ACHN (cell line): ENCODE data around the gene AIFM2.

Source experiments
- DNase-seq: peaks from one replicate; pipeline ENCODE4 v3.0.0-alpha.2; 2015
- in situ Hi-C: cut with HindIII; loops from 2 replicates; pipeline ENCODE4 v1.10.0; 2017; ENCODE audit warnings: low sequenced_read_pairs, low pct_ligation_motif_present, low pct_unique_long_range_greater_than_20kb

Gene AIFM2

DNA sequence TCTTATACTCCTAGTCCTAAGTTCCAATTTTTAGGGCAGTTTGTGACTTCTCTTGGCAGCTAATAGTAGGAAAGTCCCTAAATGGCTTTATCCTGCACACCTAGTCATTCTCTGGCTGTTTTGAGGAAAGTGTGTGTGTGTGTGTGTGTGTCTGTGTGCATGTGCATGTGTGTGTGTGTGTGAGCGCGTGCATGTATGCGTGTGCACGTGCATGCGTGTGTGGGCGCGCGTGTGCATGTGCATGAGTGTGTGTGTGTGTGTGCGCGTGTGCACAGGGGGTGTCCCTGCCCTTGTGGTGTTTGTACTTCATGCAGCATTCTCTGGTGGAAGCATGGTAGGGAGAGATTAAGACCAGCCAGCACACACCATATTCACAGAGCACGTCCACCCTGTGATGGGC, 61.8 kb downstream of the AIFM2 start:
- DNase-seq = no peak
- in situ Hi-C loops = no loop called here

DNA sequence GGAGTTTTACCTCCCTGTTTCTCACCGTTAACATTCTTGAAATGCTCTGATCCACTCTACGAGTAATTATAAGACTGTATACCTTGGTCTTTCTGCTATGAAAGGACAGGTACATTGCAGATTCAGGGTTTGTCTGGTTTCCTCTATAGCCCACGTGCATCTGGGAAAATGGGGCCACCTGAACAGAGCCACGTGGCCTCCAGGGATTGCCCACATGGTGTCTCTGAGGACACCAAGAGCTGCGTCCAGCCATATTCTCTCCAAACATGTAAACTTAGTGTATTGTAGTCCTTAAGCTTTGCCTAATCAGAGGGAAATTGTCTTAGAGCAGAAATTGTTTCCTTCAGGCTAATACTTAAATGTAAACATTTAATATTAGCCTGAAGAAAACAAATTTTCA, 63.3 kb downstream of the AIFM2 start:
- DNase-seq = no peak
- in situ Hi-C loops = no loop called here

DNA sequence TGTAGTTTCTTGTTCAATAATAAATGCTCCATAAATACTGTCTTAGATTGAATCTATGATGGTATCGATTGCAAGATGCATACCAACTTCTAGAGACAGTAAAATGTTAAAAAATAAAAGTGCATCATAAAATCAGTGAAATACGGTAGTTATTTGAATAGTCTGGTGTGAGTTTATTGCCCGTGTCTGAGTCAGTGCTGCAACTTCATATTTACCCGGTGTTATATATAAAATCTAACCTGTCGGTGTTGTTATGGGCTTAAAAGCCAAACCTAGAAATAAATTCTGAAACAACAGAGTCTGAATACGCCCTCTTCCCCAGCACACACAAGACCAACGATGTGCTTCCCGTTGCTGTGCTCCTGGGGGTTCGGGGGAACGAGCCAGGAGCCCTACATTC, 63.7 kb downstream of the AIFM2 start:
- in situ Hi-C loops = no loop called here
- no peak for DNase-seq

DNA sequence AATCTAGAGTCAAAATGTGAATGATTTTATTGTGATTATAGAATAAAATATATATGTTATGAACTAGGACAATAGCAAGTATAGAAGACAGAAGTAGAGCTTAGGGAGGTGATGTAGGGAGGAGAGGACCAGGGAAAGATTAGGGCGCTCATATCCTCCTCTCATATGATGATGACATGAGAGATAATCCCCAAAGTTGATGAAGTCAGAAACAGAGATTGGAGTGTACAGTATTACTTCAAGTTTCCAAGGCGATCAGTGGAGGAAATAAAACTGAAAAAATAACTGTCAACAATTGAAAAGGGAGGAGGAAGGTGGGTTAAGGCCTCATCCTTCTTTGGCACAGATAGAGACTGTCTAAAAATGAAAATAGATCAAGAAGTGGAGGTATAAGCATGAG, 65.0 kb downstream of the AIFM2 start:
- no peak for DNase-seq
- in situ Hi-C loops = no loop called here

DNA sequence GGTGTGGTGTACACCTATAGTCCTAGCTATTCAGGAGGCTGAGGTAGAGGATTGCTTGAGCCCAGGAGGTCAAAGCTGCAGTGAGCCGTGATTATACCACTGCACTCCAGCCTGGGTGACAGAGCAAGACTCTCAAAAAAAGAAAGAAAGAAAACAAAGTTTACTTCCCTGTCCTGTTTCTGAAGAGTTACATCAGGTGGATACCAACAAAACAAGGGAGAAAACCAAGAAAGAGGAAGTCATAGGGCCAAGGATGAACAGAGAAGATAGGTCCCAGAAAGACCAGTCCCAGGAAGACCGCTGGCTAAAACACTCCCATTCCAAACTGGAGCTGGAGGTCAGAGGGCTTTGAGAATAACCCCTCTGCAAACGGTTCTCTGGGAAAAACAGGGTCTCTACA, 66.4 kb downstream of the AIFM2 start:
- in situ Hi-C loops = no loop called here
- no peak for DNase-seq

DNA sequence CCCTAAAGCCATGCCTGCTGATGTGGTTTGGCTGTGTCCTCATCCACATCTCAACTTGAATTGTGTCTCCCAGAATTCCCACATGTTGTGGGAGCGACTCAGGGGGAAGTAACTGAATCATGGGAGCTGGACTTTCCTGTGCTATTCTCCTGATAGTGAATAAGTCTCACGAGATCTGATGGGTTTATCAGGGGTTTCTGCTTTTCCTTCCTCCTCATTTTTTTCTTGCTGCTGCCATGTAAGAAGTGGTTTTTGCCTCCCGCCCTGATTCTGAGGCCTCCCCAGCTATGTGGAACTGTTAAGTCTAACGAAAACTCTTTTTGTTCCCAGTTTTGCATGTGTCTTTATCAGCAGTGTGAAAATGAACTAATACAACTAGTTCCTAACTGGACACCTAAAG, 68.1 kb downstream of the AIFM2 start:
- in situ Hi-C loops = no loop called here
- DNase-seq = no peak

DNA sequence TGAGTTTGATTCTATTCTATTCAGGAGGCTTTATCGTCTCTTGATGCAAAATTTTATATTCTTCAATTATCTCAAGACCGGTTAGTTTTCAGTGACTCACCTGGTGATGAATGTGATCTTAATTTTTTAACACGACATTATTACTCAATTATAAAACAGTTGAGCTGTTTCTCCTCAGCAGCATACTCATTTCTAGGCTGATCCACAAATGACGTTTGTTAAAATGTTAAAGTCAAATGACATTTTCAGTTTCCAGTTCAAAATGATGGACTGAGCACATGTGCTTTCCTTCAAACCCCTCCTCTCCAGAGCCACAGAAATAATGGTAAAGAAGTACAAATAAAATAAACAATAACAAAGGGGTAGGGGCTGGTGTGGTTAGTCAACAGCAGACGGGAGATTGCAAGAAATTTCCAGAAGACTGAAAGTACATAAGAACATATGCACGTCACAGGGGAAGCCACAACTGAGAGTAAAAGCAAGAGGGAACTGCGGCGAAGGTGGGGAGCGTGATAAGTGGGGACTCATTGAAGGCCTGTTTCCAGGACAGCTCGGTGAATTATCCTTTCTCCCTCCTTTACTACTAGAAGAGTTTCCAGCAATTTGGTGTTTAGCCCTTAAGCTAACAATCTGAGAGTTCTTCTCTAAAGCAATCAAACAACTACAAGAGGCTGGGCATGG, 69.1 kb downstream of the AIFM2 start:
- DNase-seq = no peak
- in situ Hi-C loops = no loop called here
